CD14-positive monocyte (primary cell): ENCODE measurements around the gene NANOGP8. TPM values are rescaled to one million over a fixed set of nuclear protein-coding genes. Genes with fewer than 3 reads are reported as not detected.

Experiments
- DNase-seq, 3 donors: peaks; one replicate each; pipeline ENCODE4 v3.0.0-alpha.2; 2011 to 2022
- H2AFZ ChIP-seq: 2 replicates; pipeline ENCODE4 v1.6.0; 2012; ENCODE audit warnings: mild to moderate bottlenecking, low read depth, low read length, inconsistent platforms; ENCODE audit not compliant: insufficient read depth, poor library complexity, severe bottlenecking
- H3K27ac ChIP-seq, 2 donors: 1 replicate in 1 of 2; 2 replicates in 1 of 2; pipeline ENCODE4 v1.5.1; 2012 to 2013; ENCODE audit warnings: low read length in 2 of 2, control low read depth in 1 of 2, inconsistent platforms in 1 of 2, low read depth in 1 of 2, mild to moderate bottlenecking in 1 of 2
- H3K27me3 ChIP-seq, 2 donors: one replicate each; pipeline versions ENCODE4 v1.6.0 to v1.6.1; 2011 to 2013; ENCODE audit warnings: low read length in 2 of 2; ENCODE audit not compliant: control insufficient read depth in 2 of 2, insufficient read depth in 2 of 2
- H3K36me3 ChIP-seq, 2 donors: replicated peaks in 1 of 2; 1 replicate in 1 of 2; 2 replicates in 1 of 2; pipeline versions ENCODE4 v1.5.1 to v1.6.1; 2012 to 2013; ENCODE audit warnings: low read length in 2 of 2, control low read depth in 1 of 2, inconsistent platforms in 1 of 2, mild to moderate bottlenecking in 1 of 2; ENCODE audit not compliant: insufficient read depth in 2 of 2, control insufficient read depth in 1 of 2
- H3K4me1 ChIP-seq, 2 donors: 1 replicate in 1 of 2; 2 replicates in 1 of 2; pipeline versions ENCODE4 v1.5.1 to v1.6.1; 2012 to 2013; ENCODE audit warnings: low read length in 2 of 2, control low read depth in 1 of 2, inconsistent platforms in 1 of 2, mild to moderate bottlenecking in 1 of 2, moderate library complexity in 1 of 2; ENCODE audit not compliant: insufficient read depth in 2 of 2, control insufficient read depth in 1 of 2
- H3K4me2 ChIP-seq: replicated peaks from 2 replicates; pipeline ENCODE3; 2012; ENCODE audit warnings: low read length, moderate library complexity, mild to moderate bottlenecking; ENCODE audit not compliant: poor library complexity, severe bottlenecking; ENCODE audit errors: extremely low read depth
- H3K4me3 ChIP-seq, 3 experiments: fragments of 200-600 bp in 1 of 3; sonication (generic) in 1 of 3; replicated peaks in 1 of 3; 1 replicate in 2 of 3; 2 replicates in 1 of 3; pipeline ENCODE4 v1.5.1; 2011 to 2013; ENCODE audit warnings: low read length in 3 of 3, mild to moderate bottlenecking in 3 of 3, control low read depth in 2 of 3, low read depth in 2 of 3, inconsistent platforms in 1 of 3, moderate library complexity in 1 of 3
- H3K79me2 ChIP-seq: 2 replicates; pipeline ENCODE4 v1.6.0; 2012; ENCODE audit warnings: mild to moderate bottlenecking, control low read depth, inconsistent platforms, low read length, moderate library complexity; ENCODE audit not compliant: insufficient read depth
- H3K9ac ChIP-seq: 2 replicates; pipeline ENCODE4 v1.6.0; 2017; ENCODE audit warnings: low read length, mild to moderate bottlenecking; ENCODE audit not compliant: insufficient read depth, poor library complexity, severe bottlenecking
- H3K9me3 ChIP-seq, 2 donors: replicated peaks in 1 of 2; 1 replicate in 1 of 2; 2 replicates in 1 of 2; pipeline versions ENCODE4 v1.5.1 to v1.6.1; 2012 to 2013; ENCODE audit warnings: low read length in 2 of 2, control low read depth in 1 of 2; ENCODE audit not compliant: control insufficient read depth in 1 of 2, insufficient read depth in 1 of 2
- H4K20me1 ChIP-seq: 2 replicates; pipeline ENCODE4 v1.6.0; 2012; ENCODE audit warnings: mild to moderate bottlenecking, low read length, control low read depth, moderate library complexity; ENCODE audit not compliant: insufficient read depth
- H3K27ac Mint-ChIP-seq, 7 donors: one replicate each; pipeline ENCODE4 v1.8.0; 2020; ENCODE audit warnings: mild to moderate bottlenecking in 7 of 7, mixed read lengths in 7 of 7, moderate library complexity in 6 of 7, inconsistent platforms in 2 of 7
- H3K27me3 Mint-ChIP-seq, 3 donors: one replicate each; pipeline ENCODE4 v1.8.0; 2021 to 2022; ENCODE audit warnings: low read depth in 3 of 3, mild to moderate bottlenecking in 3 of 3, mixed read lengths in 3 of 3, moderate library complexity in 3 of 3, inconsistent platforms in 1 of 3
- H3K36me3 Mint-ChIP-seq, 2 donors: one replicate each; pipeline ENCODE4 v1.8.0; 2020; ENCODE audit warnings: mixed read lengths in 2 of 2, inconsistent platforms in 1 of 2, mild to moderate bottlenecking in 1 of 2
- H3K4me1 Mint-ChIP-seq: one replicate; pipeline ENCODE4 v1.8.0; 2020; ENCODE audit warnings: mild to moderate bottlenecking, mixed read lengths
- H3K4me3 Mint-ChIP-seq, 2 donors: one replicate each; pipeline ENCODE4 v1.8.0; 2020; ENCODE audit warnings: mild to moderate bottlenecking in 2 of 2, mixed read lengths in 2 of 2, moderate library complexity in 1 of 2
- H3K9me3 Mint-ChIP-seq, 7 donors: one replicate each; pipeline ENCODE4 v1.8.0; 2020 to 2022; ENCODE audit warnings: mixed read lengths in 7 of 7, mild to moderate bottlenecking in 6 of 7, moderate library complexity in 6 of 7, inconsistent platforms in 2 of 7
- WGBS: methylation state at CpG from one replicate; pipeline ENCODE4 v1.1.5; 2013; ENCODE audit warnings: missing lambda C conversion rate; ENCODE audit not compliant: insufficient coverage; 5-methylcytosine and 5-hydroxymethylcytosine counted together
- intact Hi-C, 2 donors: fragments of 100-400 bp; cut with micrococcal nuclease; formaldehyde crosslinking; loops; one replicate each; pipeline versions ENCODE4 v1.15.0 to v1.15.1; 2023
- polyA plus RNA-seq, 3 donors: library from polyadenylated mRNA; depleted of rRNA in 1 of 3; unstranded in 2 of 3; stranded (reverse) in 1 of 3; fragments of 300-500 nt in 2 of 3; fragments of >200 nt in 1 of 3; fragmentation: Illumina TruSeq in 2 of 3; gene quantifications; 1 replicate in 2 of 3; 2 replicates in 1 of 3; pipeline ENCODE4 v1.2.3, GENCODE V29; 2012 to 2021
- TF ChIP-seq, protein P1 (sequence below): fragments of 200-600 bp; IDR thresholded peaks from one replicate; pipeline ENCODE4 v1.8.0; 2022; ENCODE audit warnings: antibody characterized with exemption, mild to moderate bottlenecking

Gene NANOGP8
- polyA plus RNA-seq, 3 donors, result not detected

DNA sequence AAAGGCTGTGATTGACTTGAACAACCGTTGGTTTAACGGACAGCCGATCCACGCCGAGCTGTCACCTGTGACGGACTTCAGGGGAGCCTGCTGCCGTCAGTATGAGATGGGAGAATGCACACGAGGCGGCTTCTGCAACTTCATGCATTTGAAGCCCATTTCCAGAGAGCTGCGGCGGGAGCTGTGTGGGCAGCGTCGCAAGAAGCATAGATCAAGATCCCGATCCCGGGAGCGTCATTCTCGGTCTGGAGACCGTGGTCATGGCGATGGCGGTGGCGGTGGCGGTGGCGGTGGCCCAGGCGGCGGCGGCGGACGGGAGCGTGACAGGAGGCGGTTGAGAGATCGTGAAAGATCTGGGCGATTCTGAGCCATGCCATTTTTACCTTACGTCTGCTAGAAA lies 7.8 kb upstream of the NANOGP8 start:
- Mint-ChIP-seq H3K36me3 (no peaks in the 10 kb centered on the region), H3K9me3 (peaks cover 0 to 13% (median 9%) of the 10 kb centered on the region in 7 donors), H3K27me3 (peaks cover 0 to 7% (median 2%) of the 10 kb centered on the region in 3 donors), H3K4me1 (peaks cover 5% of the 10 kb centered on the region), H3K4me3 (no peak overlapping the region), H3K27ac (no peak overlapping the region)
- Histone ChIP-seq H3K4me1 (no peaks in the 10 kb centered on the region), H3K27ac (no peak overlapping the region), H3K9ac (no peak overlapping the region), H3K9me3 (peaks cover 0 to 5% of the 10 kb centered on the region in 2 donors), H3K27me3 (no peaks in the 10 kb centered on the region), H3K36me3 (no peaks in the 10 kb centered on the region), H2AFZ (no peak overlapping the region), H3K4me3 (no peak overlapping the region), H3K4me2 (no peak overlapping the region), H4K20me1 (no peaks in the 10 kb centered on the region), H3K79me2 (no peaks in the 10 kb centered on the region)
- WGBS, result 96% methylated on average over 17 of the region's 33 CpGs
- DNase-seq, result no peak
- TF ChIP-seq, protein P1, sequence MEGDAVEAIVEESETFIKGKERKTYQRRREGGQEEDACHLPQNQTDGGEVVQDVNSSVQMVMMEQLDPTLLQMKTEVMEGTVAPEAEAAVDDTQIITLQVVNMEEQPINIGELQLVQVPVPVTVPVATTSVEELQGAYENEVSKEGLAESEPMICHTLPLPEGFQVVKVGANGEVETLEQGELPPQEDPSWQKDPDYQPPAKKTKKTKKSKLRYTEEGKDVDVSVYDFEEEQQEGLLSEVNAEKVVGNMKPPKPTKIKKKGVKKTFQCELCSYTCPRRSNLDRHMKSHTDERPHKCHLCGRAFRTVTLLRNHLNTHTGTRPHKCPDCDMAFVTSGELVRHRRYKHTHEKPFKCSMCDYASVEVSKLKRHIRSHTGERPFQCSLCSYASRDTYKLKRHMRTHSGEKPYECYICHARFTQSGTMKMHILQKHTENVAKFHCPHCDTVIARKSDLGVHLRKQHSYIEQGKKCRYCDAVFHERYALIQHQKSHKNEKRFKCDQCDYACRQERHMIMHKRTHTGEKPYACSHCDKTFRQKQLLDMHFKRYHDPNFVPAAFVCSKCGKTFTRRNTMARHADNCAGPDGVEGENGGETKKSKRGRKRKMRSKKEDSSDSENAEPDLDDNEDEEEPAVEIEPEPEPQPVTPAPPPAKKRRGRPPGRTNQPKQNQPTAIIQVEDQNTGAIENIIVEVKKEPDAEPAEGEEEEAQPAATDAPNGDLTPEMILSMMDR, result no peak
- intact Hi-C loops, result no loop called here

DNA sequence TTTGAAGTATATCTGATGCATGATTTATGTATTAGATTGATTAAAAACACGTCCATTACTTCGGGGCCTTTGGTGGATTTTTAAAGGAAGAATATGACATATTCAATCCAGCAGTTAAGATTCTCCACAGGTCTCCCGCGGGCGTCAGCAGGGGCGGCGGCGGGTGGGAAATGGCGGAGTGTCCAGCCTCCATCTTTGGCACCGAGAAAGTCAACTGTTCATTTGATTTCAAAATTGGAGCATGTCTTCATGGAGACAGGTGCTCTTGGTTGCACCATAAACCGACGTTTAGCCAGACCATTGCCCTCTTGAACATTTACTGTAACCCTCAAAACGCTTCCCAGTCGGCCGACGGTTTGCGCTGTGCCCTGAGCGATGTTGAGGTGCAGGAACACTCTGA lies 7.2 kb upstream of the NANOGP8 start:
- no peak overlapping the region for H3K27ac Mint-ChIP-seq
- H3K9me3 Mint-ChIP-seq, result peaks cover 0 to 13% (median 9%) of the 10 kb centered on the region in 7 donors
- no peaks in the 10 kb centered on the region for H3K36me3 Mint-ChIP-seq
- H4K20me1 ChIP-seq, result no peaks in the 10 kb centered on the region
- intact Hi-C loops, result no loop called here
- H2AFZ ChIP-seq, result no peak overlapping the region
- TF ChIP-seq, protein P1, result no peak
- H3K27me3 Mint-ChIP-seq, result peaks cover 0 to 7% (median 2%) of the 10 kb centered on the region in 3 donors
- peaks cover 5% of the 10 kb centered on the region for H3K4me1 Mint-ChIP-seq
- H3K79me2 ChIP-seq, result no peaks in the 10 kb centered on the region
- no peak overlapping the region for H3K4me2 ChIP-seq
- no peaks in the 10 kb centered on the region for H3K27me3 ChIP-seq
- DNase-seq, result no peak
- no peak overlapping the region for H3K4me3 ChIP-seq
- H3K4me1 ChIP-seq, result no peaks in the 10 kb centered on the region
- WGBS, result 96% methylated on average over 13 of the region's 18 CpGs
- H3K4me3 Mint-ChIP-seq, result no peak overlapping the region
- no peak overlapping the region for H3K9ac ChIP-seq
- H3K9me3 ChIP-seq, result peaks cover 0 to 5% of the 10 kb centered on the region in 2 donors
- H3K27ac ChIP-seq, result no peak overlapping the region
- H3K36me3 ChIP-seq, result no peaks in the 10 kb centered on the region
